HCT116 (cell line): ENCODE results near the gene SLC37A4. TPM values are rescaled to one million over a fixed set of nuclear protein-coding genes. Genes with fewer than 3 reads are reported as not detected.

Experiments used
- ATAC-seq: fragments of 200-7000 bp; cut with Tn5 transposase; 2 replicates; pipeline ENCODE4 v1.9.1; 2020; ENCODE audit warnings: mild to moderate bottlenecking, moderate library complexity
- BruUV-seq: library from RNA; stranded (reverse); fragments of 400-500 nt; replicated peaks from 2 replicates; lab custom pipeline; 2021; lab: Mats Ljungman, UMichigan
- CTCF ChIA-PET: fragments of 300-600 bp; sonication (Branson Sonifier 250); formaldehyde crosslinking; loops from one replicate; lab custom pipeline; 2021; ENCODE audit warnings: antibody characterized with exemption; lab: Charles Lee
- POLR2A ChIA-PET: fragments of 300-600, 350-600 bp; sonication (Branson Sonifier 250); formaldehyde crosslinking; loops from one replicate; lab custom pipeline; 2021; ENCODE audit warnings: antibody characterized with exemption; lab: Charles Lee
- RAD21 ChIA-PET, 2 experiments: fragments of 300-600 bp; sonication (Branson Sonifier 250); formaldehyde crosslinking; loops; one replicate each; lab custom pipeline; 2023; ENCODE audit warnings: low total read pairs in 2 of 2; ENCODE audit not compliant: uncharacterized antibody in 2 of 2, unreplicated experiment in 2 of 2, low non-redundant PET in 1 of 2; lab: Charles Lee
- DNase-seq: peaks from one replicate; pipeline ENCODE4 v3.0.0-alpha.2; 2010; ENCODE audit warnings: low read depth, low spot score
- H2AFZ ChIP-seq: fragments of 200-600 bp; shearing (Covaris generic), sonication (generic); 2 replicates; pipeline ENCODE4 v1.6.1; 2017; ENCODE audit warnings: low read depth, mixed run types, mixed read lengths, antibody characterized with exemption, low read length; ENCODE audit not compliant: poor library complexity, severe bottlenecking
- H3K27ac ChIP-seq: 2 replicates; pipeline ENCODE4 v1.5.1; 2012; ENCODE audit warnings: low read depth, low read length
- H3K27me3 ChIP-seq: fragments of 200-600 bp; sonication (generic); 2 replicates; pipeline ENCODE4 v1.6.1; 2016; ENCODE audit warnings: mixed run types, low read length, mixed read lengths; ENCODE audit not compliant: insufficient read depth
- H3K36me3 ChIP-seq, 2 experiments: fragments of 200-500 bp in 1 of 2; fragments of 200-600 bp in 1 of 2; sonication (Bioruptor generic) in 1 of 2; sonication (generic) in 1 of 2; 2 replicates each; pipeline versions ENCODE4 v1.5.1 to v1.6.1; 2014 to 2016; ENCODE audit warnings: low read length in 2 of 2, inconsistent platforms in 1 of 2, mixed read lengths in 1 of 2, mixed run types in 1 of 2; ENCODE audit not compliant: insufficient read depth in 2 of 2, control insufficient read depth in 1 of 2
- H3K4me1 ChIP-seq, 2 experiments: fragments of 200-600 bp in 1 of 2; sonication (generic) in 1 of 2; 2 replicates each; pipeline versions ENCODE4 v1.5.1 to v1.6.1; 2012 to 2017; ENCODE audit warnings: low read length in 2 of 2, inconsistent platforms in 1 of 2, mild to moderate bottlenecking in 1 of 2, mixed read lengths in 1 of 2, mixed run types in 1 of 2, moderate library complexity in 1 of 2; ENCODE audit not compliant: insufficient read depth in 2 of 2, control insufficient read depth in 1 of 2
- H3K4me2 ChIP-seq: fragments of 200-600 bp; sonication (generic); 2 replicates; pipeline ENCODE4 v1.6.1; 2017; ENCODE audit warnings: mixed run types, low read length, mixed read lengths
- H3K4me3 ChIP-seq, 2 experiments: fragments of 200-600 bp in 1 of 2; sonication (generic) in 1 of 2; replicated peaks in 1 of 2; 2 replicates each; pipeline ENCODE4 v1.5.1; 2011 to 2016; ENCODE audit warnings: low read length in 2 of 2, control low read depth in 1 of 2, low read depth in 1 of 2, mild to moderate bottlenecking in 1 of 2, mixed read lengths in 1 of 2, mixed run types in 1 of 2
- H3K79me2 ChIP-seq: fragments of 200-600 bp; sonication (generic); 2 replicates; pipeline ENCODE4 v1.6.1; 2017; ENCODE audit warnings: mild to moderate bottlenecking, mixed run types, low read length, moderate library complexity, mixed read lengths; ENCODE audit not compliant: insufficient read depth
- H3K9ac ChIP-seq: fragments of 200-600 bp; sonication (generic); 2 replicates; pipeline ENCODE4 v1.6.1; 2016; ENCODE audit warnings: low read length, mixed read lengths
- H3K9me2 ChIP-seq: fragments of 200-600 bp; sonication (generic), shearing (Covaris generic); 2 replicates; pipeline ENCODE4 v1.6.1; 2017; ENCODE audit warnings: mixed run types, mild to moderate bottlenecking, moderate library complexity; ENCODE audit not compliant: insufficient read depth
- H3K9me3 ChIP-seq, 2 experiments: fragments of 200-500 bp in 1 of 2; fragments of 200-600 bp in 1 of 2; sonication (Bioruptor generic) in 1 of 2; sonication (generic) in 1 of 2; 2 replicates each; pipeline ENCODE4 v1.6.1; 2014 to 2017; ENCODE audit warnings: low read length in 2 of 2, mixed read lengths in 2 of 2, inconsistent platforms in 1 of 2, low read depth in 1 of 2, mild to moderate bottlenecking in 1 of 2, mixed run types in 1 of 2, moderate library complexity in 1 of 2; ENCODE audit not compliant: control insufficient read depth in 1 of 2, insufficient read depth in 1 of 2
- H4K20me1 ChIP-seq: fragments of 200-600 bp; sonication (generic), shearing (Covaris generic); 2 replicates; pipeline ENCODE4 v1.6.1; 2017; ENCODE audit warnings: mixed run types, mild to moderate bottlenecking, moderate library complexity; ENCODE audit not compliant: insufficient read depth
- ATF3 ChIP-seq: IDR thresholded peaks from 2 replicates; pipeline ENCODE4 v1.6.1; 2012
- CBX3 ChIP-seq: IDR thresholded peaks from 2 replicates; pipeline ENCODE4 v1.6.1; 2012; ENCODE audit warnings: low read depth
- CEBPB ChIP-seq: IDR thresholded peaks from 2 replicates; pipeline ENCODE4 v1.6.1; 2012; ENCODE audit warnings: low read depth
- CTCF ChIP-seq, 3 experiments: fragments of 200-600 bp in 1 of 3; sonication (generic) in 1 of 3; IDR thresholded peaks in 2 of 3; conservative IDR thresholded peaks in 1 of 3; 2 replicates each; pipeline ENCODE4 v1.5.1; 2012 to 2017; ENCODE audit warnings: low read depth in 2 of 3, low read length in 2 of 3, antibody characterized with exemption in 1 of 3, borderline replicate concordance in 1 of 3, control low read depth in 1 of 3, mild to moderate bottlenecking in 1 of 3, mixed read lengths in 1 of 3, mixed run types in 1 of 3, moderate library complexity in 1 of 3; ENCODE audit not compliant: insufficient read depth in 1 of 3
- EGR1 ChIP-seq: IDR thresholded peaks from 2 replicates; pipeline ENCODE4 v1.6.1; 2012; ENCODE audit warnings: low read depth
- ELF1 ChIP-seq: IDR thresholded peaks from 2 replicates; pipeline ENCODE4 v1.6.1; 2012; ENCODE audit warnings: low read depth, borderline replicate concordance
- EZH2phosphoT487 ChIP-seq: fragments of 200-600 bp; IDR thresholded peaks from 2 replicates; pipeline ENCODE4 v1.6.1; 2018; ENCODE audit warnings: antibody characterized with exemption, borderline replicate concordance
- FOSL1 ChIP-seq: IDR thresholded peaks from 2 replicates; pipeline ENCODE4 v1.6.1; 2012; ENCODE audit warnings: low read depth
- JUND ChIP-seq: IDR thresholded peaks from 2 replicates; pipeline ENCODE4 v1.6.1; 2012
- MAX ChIP-seq: IDR thresholded peaks from 2 replicates; pipeline ENCODE4 v1.6.1; 2012
- POLR2A ChIP-seq: IDR thresholded peaks from 2 replicates; pipeline ENCODE4 v1.7.0; 2011; ENCODE audit warnings: borderline replicate concordance; ENCODE audit not compliant: insufficient read depth, insufficient read length; ENCODE audit errors: extremely low read depth
- POLR2AphosphoS5 ChIP-seq: IDR thresholded peaks from 2 replicates; pipeline ENCODE4 v1.6.1; 2011; ENCODE audit warnings: mild to moderate bottlenecking, low read depth, low read length, moderate library complexity
- RAD21 ChIP-seq: IDR thresholded peaks from 2 replicates; pipeline ENCODE4 v1.6.1; 2012; ENCODE audit warnings: low read depth, mild to moderate bottlenecking
- REST ChIP-seq: IDR thresholded peaks from 2 replicates; pipeline ENCODE4 v1.6.1; 2012; ENCODE audit warnings: low read depth
- SIN3A ChIP-seq: IDR thresholded peaks from 2 replicates; pipeline ENCODE4 v1.6.1; 2012; ENCODE audit warnings: low read depth
- TCF7L2 ChIP-seq: IDR thresholded peaks from 2 replicates; pipeline ENCODE4 v1.7.0; 2011; ENCODE audit warnings: borderline replicate concordance, inconsistent platforms; ENCODE audit not compliant: insufficient read depth, insufficient read length; ENCODE audit errors: extremely low read depth
- YY1 ChIP-seq: IDR thresholded peaks from 2 replicates; pipeline ENCODE4 v1.6.1; 2011; ENCODE audit warnings: low read length, low read depth, moderate library complexity, mild to moderate bottlenecking; ENCODE audit not compliant: insufficient replicate concordance; ENCODE audit errors: extremely low read depth
- ZBTB33 ChIP-seq: IDR thresholded peaks from 2 replicates; pipeline ENCODE4 v1.6.1; 2011; ENCODE audit warnings: mild to moderate bottlenecking, low read length, moderate library complexity; ENCODE audit not compliant: insufficient replicate concordance; ENCODE audit errors: extremely low read depth
- ZFX ChIP-seq: fragments of 450-650 bp; IDR thresholded peaks from 2 replicates; pipeline ENCODE4 v1.6.1; 2017
- intact Hi-C: fragments of 100-400 bp; cut with micrococcal nuclease; formaldehyde crosslinking; loops from 2 replicates; pipeline ENCODE4 v1.10.0; 2022
- total RNA-seq: library from RNA; stranded (reverse); gene quantifications from one replicate; pipeline ENCODE4 v1.2.1, GENCODE V29; 2021; ENCODE audit not compliant: unreplicated experiment

SLC37A4 gene
- total RNA-seq, 1 experiment from 2014 or later = 49.8 TPM

GRCh38 chr11:119006656-119007055 lies 24.0 kb downstream of the SLC37A4 start:
- no peak overlapping the region for H3K9ac ChIP-seq
- H3K4me1 ChIP-seq = no peaks in the 10 kb centered on the region
- H3K4me2 ChIP-seq = no peak overlapping the region
- ChIA-PET RAD21 (interaction anchor here in 1 of 2 experiments (0.7 kb wide), 1 partner anchor 362 kb away, joined by 3 read pairs; no protein-coding TSS in a partner anchor), CTCF (interaction anchor here (0.7 kb wide), 1 partner anchor 330 kb away, joined by 8 read pairs; no protein-coding TSS in a partner anchor), POLR2A (no interaction called here)
- TF ChIP-seq JUND (no peak), FOSL1 (no peak), RAD21 (no peak), POLR2AphosphoS5 (no peak), EZH2phosphoT487 (no peak), YY1 (no peak), ATF3 (no peak), MAX (no peak), ELF1 (no peak), POLR2A (no peak), CTCF (IDR thresholded peaks at IDR 0.05 in 2 of 3, conservative IDR thresholded peaks at IDR 0.05 in 1 of 3; ENCODE audit: borderline replicate concordance in 1 of 3, insufficient read depth in 1 of 3, low read depth in 2 of 3, low read length in 2 of 3) (no peak), CEBPB (no peak), ZFX (no peak), CBX3 (no peak), ZBTB33 (no peak), REST (no peak), EGR1 (no peak), TCF7L2 (no peak), SIN3A (no peak)
- H3K9me2 ChIP-seq = no peaks in the 10 kb centered on the region
- no peak for ATAC-seq
- H3K27ac ChIP-seq = no peak overlapping the region
- H4K20me1 ChIP-seq = no peaks in the 10 kb centered on the region
- BruUV-seq = no TSS peak
- H2AFZ ChIP-seq = no peak overlapping the region
- no peaks in the 10 kb centered on the region for H3K27me3 ChIP-seq
- peaks cover 42% of the 10 kb centered on the region for H3K79me2 ChIP-seq
- intact Hi-C loops = no loop called here
- no peak overlapping the region for H3K4me3 ChIP-seq
- H3K9me3 ChIP-seq = no peaks in the 10 kb centered on the region
- no peak for DNase-seq
- peaks cover 19 to 27% of the 10 kb centered on the region in 2 experiments for H3K36me3 ChIP-seq
